ENCODE measurements around the gene TACR2.

TACR2 gene

GRCh38 chr10:69449841-69450240, 33.1 kb upstream of the TACR2 start:
- H4K20me1 ChIP-seq (ENCODE audit: insufficient read depth, low read length), result no peaks in the 10 kb centered on the region
- no peak overlapping the region for H2AFZ ChIP-seq (ENCODE audit: low read depth, low read length)
- H3K4me2 ChIP-seq (ENCODE audit: low read length), result no peak overlapping the region
- H3K4me1 ChIP-seq (ENCODE audit: low read length), result no peaks in the 10 kb centered on the region
- no peak overlapping the region for H3K27ac ChIP-seq (ENCODE audit: low read length)
- no peak overlapping the region for H3K4me3 ChIP-seq (ENCODE audit: low read length)
- no peaks in the 10 kb centered on the region for H3K79me2 ChIP-seq (ENCODE audit: low read length)
- TF ChIP-seq CTCF (IDR thresholded peaks at IDR 0.05; ENCODE audit: low read depth, low read length) (peak; percentile 19; the same call in 1 of the 2 replicates), EZH2phosphoT487 (IDR thresholded peaks at IDR 0.05; ENCODE audit: low read depth) (no peak)
- H3K9me3 ChIP-seq (ENCODE audit: insufficient read depth, low read length), result no peaks in the 10 kb centered on the region
- H3K36me3 ChIP-seq (replicated peaks; ENCODE audit: low read depth, low read length), result no peaks in the 10 kb centered on the region
- H3K27me3 ChIP-seq (ENCODE audit: low read depth, low read length), result no peaks in the 10 kb centered on the region
- H3K9ac ChIP-seq (ENCODE audit: low read length), result no peak overlapping the region

- Histone ChIP-seq H4K20me1 (ENCODE audit: insufficient read depth, low read length) (no peaks in the 10 kb centered on the region), H3K9ac (ENCODE audit: low read length) (no peak overlapping the region), H3K79me2 (ENCODE audit: low read length) (no peaks in the 10 kb centered on the region), H3K4me2 (ENCODE audit: low read length) (no peak overlapping the region), H2AFZ (ENCODE audit: low read depth, low read length) (no peak overlapping the region), H3K27me3 (ENCODE audit: low read depth, low read length) (no peaks in the 10 kb centered on the region), H3K4me1 (ENCODE audit: low read length) (no peaks in the 10 kb centered on the region), H3K36me3 (replicated peaks; ENCODE audit: low read depth, low read length) (no peaks in the 10 kb centered on the region), H3K9me3 (ENCODE audit: insufficient read depth, low read length) (no peaks in the 10 kb centered on the region), H3K27ac (ENCODE audit: low read length) (no peak overlapping the region), H3K4me3 (ENCODE audit: low read length) (no peak overlapping the region)
- TF ChIP-seq CTCF (IDR thresholded peaks at IDR 0.05; ENCODE audit: low read depth, low read length) (no peak), EZH2phosphoT487 (IDR thresholded peaks at IDR 0.05; ENCODE audit: low read depth) (no peak)
Observed at GRCh38 chr10:69446650-69447151, 30.0 kb upstream of the TACR2 start.

GRCh38 chr10:69446229-69446628, 29.5 kb upstream of the TACR2 start:
- Histone ChIP-seq H3K79me2 (ENCODE audit: low read length) (no peaks in the 10 kb centered on the region), H3K27me3 (ENCODE audit: low read depth, low read length) (no peaks in the 10 kb centered on the region), H4K20me1 (ENCODE audit: insufficient read depth, low read length) (no peaks in the 10 kb centered on the region), H2AFZ (ENCODE audit: low read depth, low read length) (no peak overlapping the region), H3K27ac (ENCODE audit: low read length) (no peak overlapping the region), H3K4me3 (ENCODE audit: low read length) (no peak overlapping the region), H3K4me2 (ENCODE audit: low read length) (no peak overlapping the region), H3K4me1 (ENCODE audit: low read length) (no peaks in the 10 kb centered on the region), H3K9me3 (ENCODE audit: insufficient read depth, low read length) (no peaks in the 10 kb centered on the region), H3K36me3 (replicated peaks; ENCODE audit: low read depth, low read length) (no peaks in the 10 kb centered on the region), H3K9ac (ENCODE audit: low read length) (no peak overlapping the region)
- no peak for TF ChIP-seq CTCF (IDR thresholded peaks at IDR 0.05; ENCODE audit: low read depth, low read length)

GRCh38 chr10:69445041-69445440, 28.3 kb upstream of the TACR2 start:
- H3K4me3 ChIP-seq (ENCODE audit: low read length), result no peak overlapping the region
- H3K79me2 ChIP-seq (ENCODE audit: low read length), result no peaks in the 10 kb centered on the region
- no peak overlapping the region for H3K27ac ChIP-seq (ENCODE audit: low read length)
- H3K4me1 ChIP-seq (ENCODE audit: low read length), result no peaks in the 10 kb centered on the region
- H3K4me2 ChIP-seq (ENCODE audit: low read length), result no peak overlapping the region
- H3K27me3 ChIP-seq (ENCODE audit: low read depth, low read length), result no peaks in the 10 kb centered on the region
- H3K9ac ChIP-seq (ENCODE audit: low read length), result no peak overlapping the region
- no peaks in the 10 kb centered on the region for H4K20me1 ChIP-seq (ENCODE audit: insufficient read depth, low read length)
- H3K9me3 ChIP-seq (ENCODE audit: insufficient read depth, low read length), result no peaks in the 10 kb centered on the region
- TF ChIP-seq CTCF (IDR thresholded peaks at IDR 0.05; ENCODE audit: low read depth, low read length), result no peak
- no peak for TF ChIP-seq EZH2phosphoT487 (IDR thresholded peaks at IDR 0.05; ENCODE audit: low read depth)
- no peak overlapping the region for H2AFZ ChIP-seq (ENCODE audit: low read depth, low read length)
- no peaks in the 10 kb centered on the region for H3K36me3 ChIP-seq (replicated peaks; ENCODE audit: low read depth, low read length)
